Stimulated activated CD4-positive, alpha-beta T cell treated with anti-CD3 and anti-CD28 coated beads, Interleukin-12 subunit alpha, Interleukin-12 subunit beta, amount 100 ng/mL, for 24 hours (primary cell): Measurements from ENCODE around the gene DIAPH1.
A peak's percentile ranks its signal among the peaks of the same experiment; 100 is the strongest.

ENCODE experiments used
- DNase-seq, 2 experiments: peaks; one replicate each; pipeline ENCODE4 v3.0.0-alpha.2; 2020; ENCODE audit warnings: low read depth in 2 of 2

DIAPH1 gene

GRCh38 chr5:141639357-141640050, 20.7 kb upstream of the DIAPH1 start:
- no peak for DNase-seq

- no peak for DNase-seq
These were observed 20.0 kb upstream of the DIAPH1 start for GRCh38 chr5:141638771-141639170.

GRCh38 chr5:141637767-141638419, 19.1 kb upstream of the DIAPH1 start:
- DNase-seq = peak; percentile 20 to 31

- peak; percentile 32 to 45 for DNase-seq
These were observed 18.4 kb upstream of the DIAPH1 start for GRCh38 chr5:141637123-141637766.

- peak; percentile 86 to 93 for DNase-seq
These were observed 17.8 kb upstream of the DIAPH1 start, which contains the start of the genes HDAC3 and RELL2 for GRCh38 chr5:141636413-141637122. HDAC3 (minus strand) TSS chr5:141636849; CDS start chr5:141636790, 59 bp downstream. RELL2 (plus strand) TSS chr5:141636997; CDS start chr5:141638226, 1,229 bp downstream.

- no peak for DNase-seq
These were observed 17.3 kb upstream of the DIAPH1 start for GRCh38 chr5:141636106-141636412.

GRCh38 chr5:141635646-141636045, 16.8 kb upstream of the DIAPH1 start:
- no peak for DNase-seq

GRCh38 chr5:141634720-141635119, 15.9 kb upstream of the DIAPH1 start:
- DNase-seq = no peak

- no peak for DNase-seq
These were observed 15.2 kb upstream of the DIAPH1 start for GRCh38 chr5:141633871-141634561.

GRCh38 chr5:141632650-141633049, 13.8 kb upstream of the DIAPH1 start:
- DNase-seq = no peak

- DNase-seq = no peak
These were observed 11.9 kb upstream of the DIAPH1 start for GRCh38 chr5:141630570-141631140.

- DNase-seq = no peak
These were observed 9.5 kb upstream of the DIAPH1 start for GRCh38 chr5:141628175-141628788.

- no peak for DNase-seq
These were observed 4.8 kb upstream of the DIAPH1 start for GRCh38 chr5:141623611-141624010.

- no peak for DNase-seq
These were observed 4.4 kb upstream of the DIAPH1 start for GRCh38 chr5:141623186-141623585.

- DNase-seq = peak; percentile 39 to 66
These were observed 583 bp downstream of the DIAPH1 start for GRCh38 chr5:141618030-141618803.

GRCh38 chr5:141617682-141618029, 1.1 kb downstream of the DIAPH1 start:
- no peak for DNase-seq

GRCh38 chr5:141617128-141617527, 1.7 kb downstream of the DIAPH1 start:
- DNase-seq = no peak

GRCh38 chr5:141615991-141616720, 2.6 kb downstream of the DIAPH1 start:
- no peak for DNase-seq

- DNase-seq = no peak
These were observed 5.5 kb downstream of the DIAPH1 start for GRCh38 chr5:141613344-141613743.

- DNase-seq = no peak
These were observed 7.5 kb downstream of the DIAPH1 start for GRCh38 chr5:141611289-141611688.
